Skeletal muscle satellite cell (primary cell): ENCODE results near the gene ATF6B.

Source experiments
- H3K27me3 ChIP-seq: 2 replicates; pipeline ENCODE4 v1.7.0; 2013; ENCODE audit warnings: low read length; ENCODE audit not compliant: control insufficient read depth, insufficient read depth
- H3K36me3 ChIP-seq: 2 replicates; pipeline ENCODE4 v1.7.0; 2013; ENCODE audit warnings: mild to moderate bottlenecking, control low read depth, low read length; ENCODE audit not compliant: insufficient read depth
- H3K4me1 ChIP-seq: 2 replicates; pipeline ENCODE4 v1.7.0; 2013; ENCODE audit warnings: low read length; ENCODE audit not compliant: control insufficient read depth, insufficient read depth
- H3K4me2 ChIP-seq: 2 replicates; pipeline ENCODE4 v1.7.0; 2013; ENCODE audit warnings: mild to moderate bottlenecking, low read length
- H3K4me3 ChIP-seq: 2 replicates; pipeline ENCODE4 v1.7.0; 2013; ENCODE audit warnings: low read length
- H3K9ac ChIP-seq: 2 replicates; pipeline ENCODE4 v1.7.0; 2013; ENCODE audit warnings: mild to moderate bottlenecking, low read depth, low read length, moderate library complexity
- H3K9me3 ChIP-seq: replicated peaks from 2 replicates; pipeline ENCODE4 v1.7.0; 2013; ENCODE audit warnings: mild to moderate bottlenecking, control low read depth, low read length

ATF6B gene

GRCh38 chr6:32083812-32084768, 44.0 kb downstream of the ATF6B start:
- peaks cover 28% of the 10 kb centered on the region for H3K27me3 ChIP-seq
- no peak overlapping the region for H3K4me2 ChIP-seq
- H3K4me3 ChIP-seq, result no peak overlapping the region
- H3K4me1 ChIP-seq, result peaks cover 52% of the 10 kb centered on the region
- H3K9me3 ChIP-seq, result no peaks in the 10 kb centered on the region
- H3K36me3 ChIP-seq, result no peaks in the 10 kb centered on the region
- H3K9ac ChIP-seq, result no peak overlapping the region

GRCh38 chr6:32082935-32083334, 45.1 kb downstream of the ATF6B start:
- no peak overlapping the region for H3K9ac ChIP-seq
- no peaks in the 10 kb centered on the region for H3K36me3 ChIP-seq
- H3K4me2 ChIP-seq, result peak overlapping the region; percentile 17
- H3K4me3 ChIP-seq, result no peak overlapping the region
- peaks cover 16% of the 10 kb centered on the region for H3K27me3 ChIP-seq
- H3K9me3 ChIP-seq, result no peaks in the 10 kb centered on the region
- peaks cover 52% of the 10 kb centered on the region for H3K4me1 ChIP-seq

GRCh38 chr6:32082478-32082877, 45.6 kb downstream of the ATF6B start:
- Histone ChIP-seq H3K4me1 (peaks cover 52% of the 10 kb centered on the region), H3K9me3 (no peaks in the 10 kb centered on the region), H3K4me2 (no peak overlapping the region), H3K4me3 (no peak overlapping the region), H3K27me3 (peaks cover 16% of the 10 kb centered on the region), H3K9ac (no peak overlapping the region), H3K36me3 (no peaks in the 10 kb centered on the region)

GRCh38 chr6:32081168-32081990, 46.7 kb downstream of the ATF6B start:
- Histone ChIP-seq H3K4me1 (peaks cover 50% of the 10 kb centered on the region), H3K36me3 (no peaks in the 10 kb centered on the region), H3K4me3 (no peak overlapping the region), H3K4me2 (peak overlapping the region; percentile 35), H3K9ac (no peak overlapping the region), H3K27me3 (peaks cover 16% of the 10 kb centered on the region), H3K9me3 (no peaks in the 10 kb centered on the region)

- no peak overlapping the region for H3K4me3 ChIP-seq
- no peak overlapping the region for H3K4me2 ChIP-seq
- no peak overlapping the region for H3K9ac ChIP-seq
- H3K27me3 ChIP-seq, result peaks cover 14% of the 10 kb centered on the region
- no peaks in the 10 kb centered on the region for H3K36me3 ChIP-seq
- no peaks in the 10 kb centered on the region for H3K9me3 ChIP-seq
- H3K4me1 ChIP-seq, result peaks cover 54% of the 10 kb centered on the region
Observed at GRCh38 chr6:32079566-32080290, 48.3 kb downstream of the ATF6B start.

- no peak overlapping the region for H3K9ac ChIP-seq
- peaks cover 27% of the 10 kb centered on the region for H3K27me3 ChIP-seq
- no peaks in the 10 kb centered on the region for H3K36me3 ChIP-seq
- peaks cover 31% of the 10 kb centered on the region for H3K4me1 ChIP-seq
- H3K4me2 ChIP-seq, result no peak overlapping the region
- no peaks in the 10 kb centered on the region for H3K9me3 ChIP-seq
- no peak overlapping the region for H3K4me3 ChIP-seq
Observed at GRCh38 chr6:32076321-32076809, 51.7 kb downstream of the ATF6B start.

GRCh38 chr6:32075781-32076180, 52.3 kb downstream of the ATF6B start:
- H3K4me3 ChIP-seq, result no peak overlapping the region
- no peak overlapping the region for H3K9ac ChIP-seq
- no peaks in the 10 kb centered on the region for H3K9me3 ChIP-seq
- peaks cover 25% of the 10 kb centered on the region for H3K4me1 ChIP-seq
- H3K27me3 ChIP-seq, result peaks cover 32% of the 10 kb centered on the region
- H3K36me3 ChIP-seq, result no peaks in the 10 kb centered on the region
- no peak overlapping the region for H3K4me2 ChIP-seq

- no peaks in the 10 kb centered on the region for H3K36me3 ChIP-seq
- peaks cover 39% of the 10 kb centered on the region for H3K27me3 ChIP-seq
- H3K4me1 ChIP-seq, result peaks cover 20% of the 10 kb centered on the region
- no peak overlapping the region for H3K4me3 ChIP-seq
- H3K9me3 ChIP-seq, result no peaks in the 10 kb centered on the region
- H3K4me2 ChIP-seq, result no peak overlapping the region
- no peak overlapping the region for H3K9ac ChIP-seq
Observed at GRCh38 chr6:32074996-32075532, 53.0 kb downstream of the ATF6B start.

GRCh38 chr6:32073613-32074012, 54.4 kb downstream of the ATF6B start:
- H3K36me3 ChIP-seq, result no peaks in the 10 kb centered on the region
- H3K27me3 ChIP-seq, result peaks cover 54% of the 10 kb centered on the region
- H3K4me1 ChIP-seq, result peaks cover 16% of the 10 kb centered on the region
- H3K9me3 ChIP-seq, result no peaks in the 10 kb centered on the region
- H3K4me3 ChIP-seq, result no peak overlapping the region
- no peak overlapping the region for H3K9ac ChIP-seq
- no peak overlapping the region for H3K4me2 ChIP-seq

GRCh38 chr6:32073101-32073500, 54.9 kb downstream of the ATF6B start:
- no peak overlapping the region for H3K4me3 ChIP-seq
- peaks cover 59% of the 10 kb centered on the region for H3K27me3 ChIP-seq
- H3K36me3 ChIP-seq, result no peaks in the 10 kb centered on the region
- H3K9ac ChIP-seq, result no peak overlapping the region
- H3K9me3 ChIP-seq, result no peaks in the 10 kb centered on the region
- H3K4me1 ChIP-seq, result peaks cover 16% of the 10 kb centered on the region
- no peak overlapping the region for H3K4me2 ChIP-seq
